ENCODE results near the gene ARV1.

Gene ARV1

DNA sequence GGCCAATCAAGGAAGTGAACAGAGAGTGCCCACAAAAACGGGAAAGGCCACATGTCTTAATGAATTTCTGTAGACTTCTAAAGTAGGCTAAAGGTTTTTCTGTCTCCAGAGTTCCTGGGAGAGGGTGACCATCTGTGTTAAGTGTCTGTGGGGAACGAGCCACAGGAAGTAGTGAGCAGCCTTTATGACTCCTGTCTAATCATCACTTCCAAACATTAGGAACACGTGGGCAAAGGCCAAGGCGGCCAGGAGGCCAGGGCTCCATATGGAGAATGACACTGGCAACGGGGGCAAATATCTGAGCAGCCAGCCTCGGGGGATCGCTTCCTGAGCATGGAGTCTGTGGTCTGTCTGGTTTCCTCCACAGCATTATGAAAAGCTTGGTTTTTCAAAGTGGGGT, 54.1 kb downstream of the ARV1 start:
- TF ChIP-seq, protein P1, sequence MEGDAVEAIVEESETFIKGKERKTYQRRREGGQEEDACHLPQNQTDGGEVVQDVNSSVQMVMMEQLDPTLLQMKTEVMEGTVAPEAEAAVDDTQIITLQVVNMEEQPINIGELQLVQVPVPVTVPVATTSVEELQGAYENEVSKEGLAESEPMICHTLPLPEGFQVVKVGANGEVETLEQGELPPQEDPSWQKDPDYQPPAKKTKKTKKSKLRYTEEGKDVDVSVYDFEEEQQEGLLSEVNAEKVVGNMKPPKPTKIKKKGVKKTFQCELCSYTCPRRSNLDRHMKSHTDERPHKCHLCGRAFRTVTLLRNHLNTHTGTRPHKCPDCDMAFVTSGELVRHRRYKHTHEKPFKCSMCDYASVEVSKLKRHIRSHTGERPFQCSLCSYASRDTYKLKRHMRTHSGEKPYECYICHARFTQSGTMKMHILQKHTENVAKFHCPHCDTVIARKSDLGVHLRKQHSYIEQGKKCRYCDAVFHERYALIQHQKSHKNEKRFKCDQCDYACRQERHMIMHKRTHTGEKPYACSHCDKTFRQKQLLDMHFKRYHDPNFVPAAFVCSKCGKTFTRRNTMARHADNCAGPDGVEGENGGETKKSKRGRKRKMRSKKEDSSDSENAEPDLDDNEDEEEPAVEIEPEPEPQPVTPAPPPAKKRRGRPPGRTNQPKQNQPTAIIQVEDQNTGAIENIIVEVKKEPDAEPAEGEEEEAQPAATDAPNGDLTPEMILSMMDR (conservative IDR thresholded peaks at IDR 0.05; ENCODE audit: low read depth, low read length): no peak
- no peaks in the 10 kb centered on the region for H3K27me3 ChIP-seq (ENCODE audit: insufficient read depth, low read depth)
- peaks cover 10% of the 10 kb centered on the region for H3K4me1 ChIP-seq (ENCODE audit: low read depth, poor library complexity, severe bottlenecking)
- no peak overlapping the region for H3K4me2 ChIP-seq
- H3K36me3 ChIP-seq (ENCODE audit: insufficient read depth): no peaks in the 10 kb centered on the region
- no peak overlapping the region for H3K9ac ChIP-seq
- H3K79me2 ChIP-seq (ENCODE audit: insufficient read depth, low read depth): peaks cover 31% of the 10 kb centered on the region; the same call in 1 of the 2 replicates
- H3K27ac ChIP-seq: no peak overlapping the region
- H4K20me1 ChIP-seq (ENCODE audit: insufficient read depth): no peaks in the 10 kb centered on the region; the same call in 1 of the 2 replicates
- H2AFZ ChIP-seq (ENCODE audit: low read depth): no peak overlapping the region
- no peak overlapping the region for H3K4me3 ChIP-seq (IDR thresholded peaks at IDR 0.05; ENCODE audit: insufficient read depth, low read depth, low read length)

DNA sequence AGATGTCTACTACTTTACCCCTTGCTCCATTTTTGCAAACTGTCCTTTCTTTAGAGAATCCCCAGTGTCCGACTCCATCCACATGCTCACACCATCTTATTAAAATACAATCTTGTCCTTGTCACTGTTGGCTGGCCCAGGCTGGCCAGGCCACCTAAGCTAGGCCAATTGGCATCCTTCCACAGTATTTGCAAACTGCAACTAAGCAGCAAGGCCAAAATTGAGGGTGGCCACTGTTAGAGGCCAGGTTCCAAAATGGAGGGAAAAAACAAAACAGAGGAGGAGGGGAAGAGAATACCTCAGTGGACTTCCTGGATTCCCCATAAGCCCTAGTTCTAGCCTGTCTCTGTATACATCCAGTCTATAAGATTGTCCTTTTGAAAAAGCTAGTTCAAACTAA, 56.9 kb downstream of the ARV1 start:
- H3K4me2 ChIP-seq: no peak overlapping the region
- H4K20me1 ChIP-seq (ENCODE audit: insufficient read depth): no peaks in the 10 kb centered on the region; the same call in 1 of the 2 replicates
- TF ChIP-seq, protein P1 (conservative IDR thresholded peaks at IDR 0.05; ENCODE audit: low read depth, low read length): no peak
- no peak overlapping the region for H3K27ac ChIP-seq
- H3K36me3 ChIP-seq (ENCODE audit: insufficient read depth): no peaks in the 10 kb centered on the region
- peaks cover 18% of the 10 kb centered on the region for H3K4me1 ChIP-seq (ENCODE audit: low read depth, poor library complexity, severe bottlenecking)
- no peak overlapping the region for H3K4me3 ChIP-seq (IDR thresholded peaks at IDR 0.05; ENCODE audit: insufficient read depth, low read depth, low read length)
- peaks cover 43% of the 10 kb centered on the region; the same call in 1 of the 2 replicates for H3K79me2 ChIP-seq (ENCODE audit: insufficient read depth, low read depth)
- no peak overlapping the region for H3K9ac ChIP-seq
- H2AFZ ChIP-seq (ENCODE audit: low read depth): no peak overlapping the region
- H3K27me3 ChIP-seq (ENCODE audit: insufficient read depth, low read depth): no peaks in the 10 kb centered on the region

DNA sequence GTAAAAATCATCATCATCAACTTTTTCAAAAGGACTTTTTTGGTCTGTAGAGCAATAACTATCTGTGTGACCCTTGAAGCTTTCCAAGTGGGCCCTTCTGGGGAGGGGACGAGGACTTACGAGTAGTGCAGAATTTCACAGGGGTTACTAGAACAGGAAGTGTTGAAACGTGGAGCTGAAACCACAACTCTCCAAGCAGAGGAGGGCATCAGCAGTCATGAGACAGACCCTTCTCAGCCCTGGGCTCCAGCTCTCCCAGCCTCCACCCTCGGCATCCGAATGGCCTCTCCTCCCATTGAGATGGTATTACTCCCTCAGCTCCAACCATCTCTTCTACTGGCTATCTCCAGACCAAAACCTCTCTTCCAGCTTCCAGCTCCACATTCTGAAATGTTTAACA, 57.5 kb downstream of the ARV1 start:
- TF ChIP-seq, protein P1 (conservative IDR thresholded peaks at IDR 0.05; ENCODE audit: low read depth, low read length): no peak
- Histone ChIP-seq H3K4me1 (ENCODE audit: low read depth, poor library complexity, severe bottlenecking) (peaks cover 18% of the 10 kb centered on the region), H3K36me3 (ENCODE audit: insufficient read depth) (no peaks in the 10 kb centered on the region), H3K79me2 (ENCODE audit: insufficient read depth, low read depth) (peaks cover 39% of the 10 kb centered on the region; the same call in 1 of the 2 replicates), H3K27ac (no peak overlapping the region), H3K4me2 (no peak overlapping the region; the same call in 1 of the 2 replicates), H3K27me3 (ENCODE audit: insufficient read depth, low read depth) (no peaks in the 10 kb centered on the region), H2AFZ (ENCODE audit: low read depth) (no peak overlapping the region), H3K9ac (no peak overlapping the region), H4K20me1 (ENCODE audit: insufficient read depth) (no peaks in the 10 kb centered on the region; the same call in 1 of the 2 replicates), H3K4me3 (IDR thresholded peaks at IDR 0.05; ENCODE audit: insufficient read depth, low read depth, low read length) (no peak overlapping the region)

DNA sequence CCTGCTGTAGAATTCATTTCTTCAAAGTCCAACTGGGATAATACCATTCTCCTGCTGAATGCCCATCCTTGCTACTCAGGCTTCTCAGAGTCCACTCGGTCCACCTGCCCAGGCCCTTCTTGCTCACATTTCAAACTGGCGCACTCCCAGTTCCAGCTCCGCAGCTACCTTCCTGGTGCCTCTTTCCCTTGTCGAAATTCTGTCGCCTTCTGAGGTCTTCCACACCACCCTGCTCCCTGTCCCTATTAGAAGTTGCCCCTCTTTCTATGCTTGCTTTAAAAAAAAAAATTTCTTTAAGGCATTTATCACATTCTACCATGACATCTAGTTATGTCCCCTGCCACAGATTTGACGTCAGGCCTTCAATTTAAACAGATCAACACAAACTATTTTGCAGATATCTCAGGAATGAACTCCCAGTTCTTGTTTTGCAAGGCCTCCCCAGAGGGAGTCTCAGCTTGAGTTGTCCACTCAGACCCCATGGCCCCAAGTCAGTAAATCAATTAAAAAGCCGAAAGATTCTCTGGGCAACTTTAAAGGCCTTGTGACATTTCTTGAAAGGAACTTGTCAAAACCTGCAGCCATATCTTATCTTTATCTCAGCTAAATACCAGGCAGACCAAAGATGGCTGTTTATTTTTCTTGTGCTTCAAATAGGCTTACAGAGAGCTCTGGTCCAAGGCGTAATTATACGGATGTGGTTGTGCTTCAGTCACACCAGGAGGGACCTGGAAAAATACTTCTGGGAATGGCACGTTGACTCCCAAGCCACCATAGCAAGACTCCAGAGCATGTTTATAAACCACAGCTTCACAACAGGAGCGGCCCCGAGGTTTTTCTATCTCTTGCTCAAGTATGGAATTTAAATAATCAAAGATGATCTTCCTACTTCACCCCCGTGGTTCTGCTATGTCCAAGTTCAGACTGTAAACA, 59.0 kb downstream of the ARV1 start:
- TF ChIP-seq, protein P1 (conservative IDR thresholded peaks at IDR 0.05; ENCODE audit: low read depth, low read length): no peak
- Histone ChIP-seq H3K79me2 (ENCODE audit: insufficient read depth, low read depth) (peaks cover 34% of the 10 kb centered on the region; the same call in 1 of the 2 replicates), H3K9ac (no peak overlapping the region), H3K27me3 (ENCODE audit: insufficient read depth, low read depth) (no peaks in the 10 kb centered on the region), H4K20me1 (ENCODE audit: insufficient read depth) (no peaks in the 10 kb centered on the region; the same call in 1 of the 2 replicates), H3K36me3 (ENCODE audit: insufficient read depth) (no peaks in the 10 kb centered on the region), H3K27ac (no peak overlapping the region), H3K4me1 (ENCODE audit: low read depth, poor library complexity, severe bottlenecking) (peaks cover 18% of the 10 kb centered on the region), H2AFZ (ENCODE audit: low read depth) (no peak overlapping the region), H3K4me2 (peak overlapping the region; percentile 92; the same call in 1 of the 2 replicates), H3K4me3 (IDR thresholded peaks at IDR 0.05; ENCODE audit: insufficient read depth, low read depth, low read length) (no peak overlapping the region)
